Endothelial cell of umbilical vein (primary cell): Measurements from ENCODE around the gene WDR31.

Experiments
- EZH2 ChIP-seq: IDR thresholded peaks from 2 replicates; pipeline ENCODE4 v1.6.1; 2012; ENCODE audit warnings: borderline replicate concordance, low read depth, mild to moderate bottlenecking, moderate library complexity, low read length, inconsistent platforms; ENCODE audit not compliant: severe bottlenecking
- JUN ChIP-seq: IDR thresholded peaks from 2 replicates; pipeline ENCODE4 v1.6.1; 2011; ENCODE audit warnings: borderline replicate concordance, low read depth; ENCODE audit not compliant: insufficient read length, insufficient read depth
- MAX ChIP-seq: IDR thresholded peaks from 2 replicates; pipeline ENCODE4 v1.6.1; 2011; ENCODE audit not compliant: insufficient read depth, insufficient read length
- POLR2A ChIP-seq: IDR thresholded peaks from 2 replicates; pipeline ENCODE4 v1.6.1; 2012; ENCODE audit warnings: low read depth, mild to moderate bottlenecking, control low read depth, low read length
- POLR2AphosphoS5 ChIP-seq: IDR thresholded peaks from 2 replicates; pipeline ENCODE4 v1.6.1; 2012; ENCODE audit warnings: low read depth, mild to moderate bottlenecking, control low read depth, low read length, moderate library complexity; ENCODE audit not compliant: insufficient read depth
- TF ChIP-seq, protein P1 (sequence below), 2 donors: IDR thresholded peaks; 1 replicate in 1 of 2; 2 replicates in 1 of 2; pipeline ENCODE4 v1.5.1; 2011; ENCODE audit warnings: low read length in 2 of 2, mild to moderate bottlenecking in 2 of 2, moderate library complexity in 2 of 2, control low read depth in 1 of 2, inconsistent platforms in 1 of 2, low read depth in 1 of 2; ENCODE audit not compliant: insufficient read depth in 1 of 2; ENCODE audit errors: extremely low read depth in 1 of 2

DNA sequence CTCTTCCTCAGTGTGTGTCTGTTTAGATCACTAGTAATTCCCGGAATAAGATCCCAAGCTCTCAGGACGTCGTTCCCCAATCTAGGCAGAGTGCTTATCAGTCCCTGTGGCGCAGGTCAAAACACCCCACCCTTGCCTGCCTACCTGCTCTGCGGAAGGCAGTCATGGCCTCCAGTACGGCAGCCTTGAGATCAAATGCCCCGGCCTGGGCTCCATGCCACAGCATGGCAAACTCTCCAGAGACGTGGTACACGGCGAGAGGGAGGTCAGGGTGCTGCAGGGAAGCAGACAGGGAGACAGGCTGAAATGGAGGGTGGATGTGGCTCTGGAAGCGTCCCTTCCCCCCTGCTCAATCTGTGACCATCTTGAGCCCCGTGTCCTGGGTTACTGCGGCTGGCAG lies 48.8 kb upstream of the WDR31 start:
- TF ChIP-seq MAX: no peak
- TF ChIP-seq, protein P1, sequence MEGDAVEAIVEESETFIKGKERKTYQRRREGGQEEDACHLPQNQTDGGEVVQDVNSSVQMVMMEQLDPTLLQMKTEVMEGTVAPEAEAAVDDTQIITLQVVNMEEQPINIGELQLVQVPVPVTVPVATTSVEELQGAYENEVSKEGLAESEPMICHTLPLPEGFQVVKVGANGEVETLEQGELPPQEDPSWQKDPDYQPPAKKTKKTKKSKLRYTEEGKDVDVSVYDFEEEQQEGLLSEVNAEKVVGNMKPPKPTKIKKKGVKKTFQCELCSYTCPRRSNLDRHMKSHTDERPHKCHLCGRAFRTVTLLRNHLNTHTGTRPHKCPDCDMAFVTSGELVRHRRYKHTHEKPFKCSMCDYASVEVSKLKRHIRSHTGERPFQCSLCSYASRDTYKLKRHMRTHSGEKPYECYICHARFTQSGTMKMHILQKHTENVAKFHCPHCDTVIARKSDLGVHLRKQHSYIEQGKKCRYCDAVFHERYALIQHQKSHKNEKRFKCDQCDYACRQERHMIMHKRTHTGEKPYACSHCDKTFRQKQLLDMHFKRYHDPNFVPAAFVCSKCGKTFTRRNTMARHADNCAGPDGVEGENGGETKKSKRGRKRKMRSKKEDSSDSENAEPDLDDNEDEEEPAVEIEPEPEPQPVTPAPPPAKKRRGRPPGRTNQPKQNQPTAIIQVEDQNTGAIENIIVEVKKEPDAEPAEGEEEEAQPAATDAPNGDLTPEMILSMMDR (IDR thresholded peaks at IDR 0.05; ENCODE audit: extremely low read depth in 1 of 2, insufficient read depth in 1 of 2, low read depth in 1 of 2, low read length in 2 of 2): no peak
- no peak for TF ChIP-seq POLR2A
- no peak for TF ChIP-seq EZH2
- TF ChIP-seq JUN: no peak
- TF ChIP-seq POLR2AphosphoS5: no peak
